ENCODE measurements around the gene WWOX.

Gene WWOX

DNA sequence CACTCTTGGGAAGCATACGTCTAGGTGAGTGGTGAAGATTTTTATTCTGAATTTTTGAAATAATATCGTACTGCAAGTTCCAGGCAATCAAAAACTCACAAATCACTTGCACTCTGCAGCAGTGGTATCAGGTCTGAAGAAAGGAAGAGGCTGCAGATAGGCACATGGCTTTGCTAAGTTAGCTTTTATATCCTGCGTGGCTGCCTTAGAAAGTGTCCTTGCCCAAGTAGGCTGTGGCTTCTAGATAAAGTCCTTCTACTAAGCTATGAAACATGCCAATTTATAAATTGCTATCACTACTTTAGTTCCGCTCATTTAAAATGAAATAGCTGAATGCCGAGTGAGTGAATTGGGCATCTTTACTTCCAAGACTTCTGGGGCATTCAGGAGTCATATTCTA, 17.9 kb downstream of the WWOX start:
- no peak overlapping the region for H3K4me3 ChIP-seq (ENCODE audit: low read depth, low read length)
- TF ChIP-seq, protein P1, sequence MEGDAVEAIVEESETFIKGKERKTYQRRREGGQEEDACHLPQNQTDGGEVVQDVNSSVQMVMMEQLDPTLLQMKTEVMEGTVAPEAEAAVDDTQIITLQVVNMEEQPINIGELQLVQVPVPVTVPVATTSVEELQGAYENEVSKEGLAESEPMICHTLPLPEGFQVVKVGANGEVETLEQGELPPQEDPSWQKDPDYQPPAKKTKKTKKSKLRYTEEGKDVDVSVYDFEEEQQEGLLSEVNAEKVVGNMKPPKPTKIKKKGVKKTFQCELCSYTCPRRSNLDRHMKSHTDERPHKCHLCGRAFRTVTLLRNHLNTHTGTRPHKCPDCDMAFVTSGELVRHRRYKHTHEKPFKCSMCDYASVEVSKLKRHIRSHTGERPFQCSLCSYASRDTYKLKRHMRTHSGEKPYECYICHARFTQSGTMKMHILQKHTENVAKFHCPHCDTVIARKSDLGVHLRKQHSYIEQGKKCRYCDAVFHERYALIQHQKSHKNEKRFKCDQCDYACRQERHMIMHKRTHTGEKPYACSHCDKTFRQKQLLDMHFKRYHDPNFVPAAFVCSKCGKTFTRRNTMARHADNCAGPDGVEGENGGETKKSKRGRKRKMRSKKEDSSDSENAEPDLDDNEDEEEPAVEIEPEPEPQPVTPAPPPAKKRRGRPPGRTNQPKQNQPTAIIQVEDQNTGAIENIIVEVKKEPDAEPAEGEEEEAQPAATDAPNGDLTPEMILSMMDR (IDR thresholded peaks at IDR 0.05; ENCODE audit: insufficient read depth, low read depth, low read length, missing control alignments) = no peak
- DNase-seq (ENCODE audit: low read depth) = no peak

DNA sequence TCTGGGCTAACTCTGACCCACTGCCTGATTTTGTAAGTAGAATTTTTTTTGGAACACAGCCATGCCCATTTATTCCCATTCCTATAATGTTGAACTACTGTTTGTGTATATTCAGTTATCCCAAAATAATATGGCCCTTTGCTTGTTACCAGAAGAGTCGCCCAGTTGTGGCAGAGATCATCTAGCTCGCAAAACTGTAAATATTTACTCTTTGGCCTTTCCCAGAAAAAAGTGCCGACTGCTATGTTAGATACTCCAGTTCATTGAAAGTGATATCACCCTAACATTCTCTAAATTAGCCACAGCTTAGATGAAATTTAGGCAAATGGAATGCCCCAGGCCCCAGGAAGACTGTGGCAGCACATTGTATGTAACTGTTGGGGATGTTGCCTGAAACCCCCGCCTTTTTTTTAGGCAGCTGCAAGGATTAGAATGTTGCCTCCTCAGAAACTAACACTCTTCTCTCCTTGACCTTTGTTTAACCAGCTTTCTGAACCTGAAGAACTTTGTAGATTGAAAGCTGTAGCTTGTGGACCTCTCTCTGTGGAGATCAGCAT, 19.1 kb downstream of the WWOX start:
- DNase-seq (ENCODE audit: low read depth) = no peak
- TF ChIP-seq, protein P1 (IDR thresholded peaks at IDR 0.05; ENCODE audit: insufficient read depth, low read depth, low read length, missing control alignments) = no peak
- H3K4me3 ChIP-seq (ENCODE audit: low read depth, low read length) = no peak overlapping the region

DNA sequence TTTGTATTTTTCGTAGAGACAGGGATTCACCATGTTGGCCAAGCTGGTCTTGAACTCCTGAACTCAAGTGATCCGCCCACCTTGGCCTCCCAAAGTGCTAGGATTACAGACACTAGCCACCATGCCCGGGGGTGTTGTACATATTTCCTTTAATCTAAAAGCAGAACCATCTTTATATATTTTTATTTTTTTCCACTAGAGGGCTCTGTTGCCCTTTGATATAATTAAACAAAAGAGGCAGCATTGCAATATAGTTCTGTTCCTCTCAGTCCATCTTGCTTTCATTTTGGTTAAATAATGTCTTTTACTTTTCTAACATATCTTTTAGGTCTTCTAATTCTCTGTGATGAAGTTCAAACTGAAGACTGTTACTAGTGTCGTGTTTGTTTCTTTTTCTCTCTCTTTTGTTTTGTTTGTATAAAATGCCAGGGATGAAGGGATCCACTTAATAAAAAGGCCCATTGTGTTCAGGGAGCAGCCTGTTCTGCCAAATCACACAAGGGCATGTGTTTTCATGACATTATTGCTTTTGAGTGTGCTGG, 23.4 kb downstream of the WWOX start:
- TF ChIP-seq, protein P1 (IDR thresholded peaks at IDR 0.05; ENCODE audit: insufficient read depth, low read depth, low read length, missing control alignments) = peak; percentile 15
- no peak overlapping the region for H3K4me3 ChIP-seq (ENCODE audit: low read depth, low read length)
- peak; percentile 45 for DNase-seq (ENCODE audit: low read depth)

DNA sequence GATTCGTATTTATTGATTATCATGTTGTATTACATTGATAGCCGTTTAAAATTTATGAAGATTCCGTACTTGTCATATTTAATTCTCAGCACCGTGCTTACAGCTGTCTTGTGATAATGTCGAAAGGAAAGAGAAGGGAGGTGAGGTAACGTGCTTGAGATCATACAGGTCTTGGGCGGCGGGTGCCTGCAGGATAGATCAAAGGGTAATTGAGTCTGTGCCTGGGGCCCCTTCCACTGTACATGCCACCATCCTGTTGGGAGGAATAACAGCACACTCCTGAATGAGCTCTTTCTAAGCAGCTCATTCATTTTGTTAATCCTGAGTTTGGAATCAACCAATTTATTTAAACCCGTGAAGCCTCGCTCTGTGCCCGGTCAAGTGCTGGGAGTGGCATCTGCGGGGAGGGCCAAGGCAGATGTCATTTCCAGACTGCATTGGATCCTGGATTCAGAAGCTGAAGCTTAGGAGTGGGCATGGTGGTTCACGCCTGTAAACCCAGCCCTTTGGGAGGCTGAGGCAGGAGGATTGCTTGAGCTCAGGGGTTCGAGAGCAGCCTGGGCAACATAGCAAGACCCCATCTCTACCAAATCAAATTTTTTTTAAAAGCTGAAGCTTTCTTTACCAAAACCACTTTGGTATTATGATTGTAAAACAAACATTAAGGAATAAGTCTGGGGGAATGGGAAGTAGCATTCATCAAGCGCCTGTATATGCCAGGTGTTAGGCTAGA, 25.8 kb downstream of the WWOX start:
- TF ChIP-seq, protein P1 (IDR thresholded peaks at IDR 0.05; ENCODE audit: insufficient read depth, low read depth, low read length, missing control alignments) = no peak
- no peak overlapping the region for H3K4me3 ChIP-seq (ENCODE audit: low read depth, low read length)
- DNase-seq (ENCODE audit: low read depth) = no peak

DNA sequence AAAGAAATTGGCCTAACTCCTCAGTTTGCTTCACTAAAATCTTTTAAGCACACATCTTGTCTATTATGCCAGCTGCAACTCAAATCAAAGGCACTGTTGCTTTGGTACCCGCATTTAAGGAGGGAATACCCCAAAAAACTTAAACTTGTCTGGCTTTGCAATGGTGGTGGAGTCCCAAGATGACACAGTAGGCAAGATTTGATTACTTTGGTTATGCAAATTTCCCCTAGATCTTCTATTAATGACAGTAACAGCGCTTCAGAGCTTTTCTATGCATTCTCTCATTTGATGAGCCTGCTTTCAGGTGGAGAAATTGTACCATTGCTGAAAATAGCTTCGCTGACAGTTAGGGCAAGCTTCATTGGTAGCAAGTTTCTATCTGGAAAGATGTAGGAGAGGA, 27.2 kb downstream of the WWOX start:
- H3K4me3 ChIP-seq (ENCODE audit: low read depth, low read length) = no peak overlapping the region
- TF ChIP-seq, protein P1 (IDR thresholded peaks at IDR 0.05; ENCODE audit: insufficient read depth, low read depth, low read length, missing control alignments) = no peak
- no peak for DNase-seq (ENCODE audit: low read depth)

DNA sequence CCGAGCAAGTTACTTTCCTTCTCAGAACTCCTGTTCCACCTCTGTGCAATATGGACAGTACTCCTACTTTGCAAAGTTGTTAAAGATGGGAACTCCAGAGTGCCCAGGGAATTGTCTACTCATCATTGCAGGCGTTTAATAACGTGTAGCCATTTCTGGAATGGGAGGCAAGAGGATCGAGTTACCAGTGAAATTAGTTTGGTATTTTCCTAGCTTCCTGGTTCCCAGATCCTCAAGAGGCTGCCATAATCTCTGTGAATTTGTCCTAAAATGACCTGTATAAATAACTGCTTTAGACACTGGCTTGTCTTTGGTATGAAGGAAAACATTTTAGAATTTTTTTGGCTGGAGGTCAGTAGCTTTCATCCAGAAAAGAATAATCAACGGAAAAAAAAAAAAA, 27.7 kb downstream of the WWOX start:
- DNase-seq (ENCODE audit: low read depth) = no peak
- TF ChIP-seq, protein P1 (IDR thresholded peaks at IDR 0.05; ENCODE audit: insufficient read depth, low read depth, low read length, missing control alignments) = no peak
- H3K4me3 ChIP-seq (ENCODE audit: low read depth, low read length) = no peak overlapping the region
